HG03575 (cell line): ENCODE data around the gene CYP46A1.

Experiments used
- ATAC-seq: cut with Tn5 transposase; IDR thresholded peaks from one replicate; pipeline ENCODE4 v1.9.1; 2021; ENCODE audit not compliant: unreplicated experiment, insufficient number of reproducible peaks, low FRiP score; ENCODE audit errors: extremely low read depth

CYP46A1 gene

DNA sequence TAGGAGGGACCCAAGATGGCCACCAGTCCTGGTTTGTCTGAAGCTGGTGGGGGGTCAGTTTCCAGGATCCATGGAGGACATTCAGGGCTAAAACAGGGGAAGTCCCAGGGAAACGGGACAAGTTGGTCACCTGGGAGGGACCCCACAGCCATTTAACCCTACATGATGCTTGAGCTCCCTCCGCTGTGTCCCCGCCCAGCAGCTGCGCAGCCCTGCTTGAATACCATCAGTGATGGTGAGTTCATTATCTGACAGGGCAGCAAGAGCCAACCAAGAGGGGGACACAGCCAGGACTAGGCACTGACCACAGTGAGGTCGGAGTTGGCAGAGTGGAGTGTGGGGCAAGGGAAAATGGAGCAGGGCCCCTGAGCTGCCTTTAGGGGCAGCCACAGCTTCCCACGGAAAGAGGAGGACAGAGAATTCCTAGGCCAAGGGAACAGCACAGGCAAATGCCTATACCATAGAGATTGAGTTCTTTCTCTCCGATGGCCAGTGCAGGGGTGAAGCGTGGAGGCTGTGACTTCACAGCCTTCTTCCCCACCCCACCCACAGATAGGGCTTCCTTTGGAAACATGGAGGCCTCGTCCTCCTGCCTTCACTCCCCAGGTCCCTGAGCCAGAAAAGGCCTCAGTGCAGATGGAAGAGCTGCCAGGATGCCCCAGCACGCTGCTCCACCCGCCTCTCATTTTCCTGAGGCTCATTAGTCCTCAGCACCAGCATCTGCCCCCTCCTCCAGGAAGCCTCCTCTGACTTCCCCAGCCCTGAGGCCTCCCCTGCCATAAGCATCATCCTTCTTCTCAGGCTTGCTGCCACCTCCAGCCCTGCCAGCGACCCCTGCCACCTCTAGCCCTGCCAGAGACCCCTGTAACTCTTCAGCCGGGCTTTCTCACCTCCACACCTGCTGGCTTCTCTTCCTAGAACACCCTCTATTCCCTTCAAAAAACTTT, 51.4 kb downstream of the CYP46A1 start:
- ATAC-seq, result no peak

- no peak for ATAC-seq
These were observed 52.7 kb downstream of the CYP46A1 start for GRCh38 chr14:99736603-99737371.

DNA sequence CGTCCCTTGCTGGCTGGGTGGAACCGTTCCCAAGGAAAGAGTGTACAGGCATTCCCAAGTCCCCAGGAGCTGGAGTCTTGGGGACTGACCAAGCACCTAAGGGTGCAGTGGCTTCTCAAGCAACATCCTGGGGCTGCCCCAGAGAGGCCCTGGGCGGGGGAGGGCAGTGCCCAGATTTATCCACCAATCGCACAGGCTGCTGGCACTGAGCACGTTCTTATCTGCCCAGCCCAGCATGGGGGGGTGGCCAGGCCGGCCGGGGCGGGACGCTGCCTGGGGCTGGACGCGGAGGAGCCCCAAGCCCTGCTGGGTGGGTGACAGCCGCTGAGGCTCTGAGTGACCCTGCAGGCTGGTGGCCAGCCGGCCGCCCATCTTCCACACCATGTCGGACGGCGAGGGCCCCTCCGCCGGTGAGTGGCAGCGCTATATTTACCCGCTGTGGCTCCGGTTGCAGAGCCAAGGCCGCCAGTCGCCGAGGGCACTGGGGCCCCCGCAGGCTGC, 53.4 kb downstream of the CYP46A1 start:
- ATAC-seq, result no peak

DNA sequence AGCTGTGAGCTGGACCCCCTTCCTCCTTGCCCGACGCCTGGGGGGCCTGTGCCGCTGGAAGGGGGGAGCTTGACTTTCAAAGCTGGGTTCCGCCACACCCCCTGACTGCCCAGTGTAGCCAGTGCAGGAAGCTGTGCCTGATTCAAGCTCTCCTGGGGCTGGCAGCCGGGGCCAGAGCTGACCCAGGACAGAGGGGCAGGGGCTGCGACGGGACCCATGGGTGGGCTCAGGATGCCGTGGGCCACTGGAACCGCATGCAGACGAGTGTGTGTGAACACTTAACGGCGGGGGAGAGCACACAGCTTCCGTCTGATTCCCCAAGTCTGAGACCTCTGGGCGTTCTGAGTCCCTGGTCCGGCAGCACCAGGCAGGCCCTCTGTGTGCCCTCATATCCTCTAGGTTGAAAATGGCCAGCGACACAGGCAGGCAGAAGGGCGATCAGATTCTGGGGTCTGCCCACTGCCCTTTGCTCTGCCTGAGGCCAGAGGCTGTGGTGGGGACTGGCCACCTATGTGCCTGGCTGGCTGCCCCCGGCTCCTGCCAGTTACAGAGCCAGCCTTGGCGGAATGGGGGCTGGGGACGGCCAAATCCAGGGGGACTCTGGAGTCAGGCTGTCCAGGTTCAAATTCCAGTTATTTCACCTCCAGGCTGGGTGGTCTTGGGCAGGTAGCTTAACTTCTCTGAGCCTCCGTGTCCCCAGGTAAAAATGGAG, 54.0 kb downstream of the CYP46A1 start:
- no peak for ATAC-seq

DNA sequence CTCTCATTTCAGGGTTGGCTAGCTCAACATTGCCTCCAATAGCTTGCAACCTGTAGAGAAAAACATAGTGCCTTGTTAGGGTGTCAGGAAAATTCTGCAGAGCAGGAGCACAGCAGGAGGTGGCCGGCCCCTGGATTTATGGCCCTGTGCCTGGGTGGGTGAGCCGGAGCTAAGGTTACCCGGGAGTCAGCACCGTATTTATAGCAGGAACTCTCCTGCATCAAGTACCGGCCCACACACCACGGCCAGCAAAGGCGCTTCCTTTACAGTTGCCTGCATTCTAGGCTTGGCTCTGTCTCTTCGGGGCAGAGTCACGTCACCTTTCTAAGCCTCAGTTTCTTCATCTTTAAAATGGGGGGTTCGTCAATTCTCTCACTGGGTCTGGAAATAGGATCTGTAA, 56.3 kb downstream of the CYP46A1 start:
- no peak for ATAC-seq

DNA sequence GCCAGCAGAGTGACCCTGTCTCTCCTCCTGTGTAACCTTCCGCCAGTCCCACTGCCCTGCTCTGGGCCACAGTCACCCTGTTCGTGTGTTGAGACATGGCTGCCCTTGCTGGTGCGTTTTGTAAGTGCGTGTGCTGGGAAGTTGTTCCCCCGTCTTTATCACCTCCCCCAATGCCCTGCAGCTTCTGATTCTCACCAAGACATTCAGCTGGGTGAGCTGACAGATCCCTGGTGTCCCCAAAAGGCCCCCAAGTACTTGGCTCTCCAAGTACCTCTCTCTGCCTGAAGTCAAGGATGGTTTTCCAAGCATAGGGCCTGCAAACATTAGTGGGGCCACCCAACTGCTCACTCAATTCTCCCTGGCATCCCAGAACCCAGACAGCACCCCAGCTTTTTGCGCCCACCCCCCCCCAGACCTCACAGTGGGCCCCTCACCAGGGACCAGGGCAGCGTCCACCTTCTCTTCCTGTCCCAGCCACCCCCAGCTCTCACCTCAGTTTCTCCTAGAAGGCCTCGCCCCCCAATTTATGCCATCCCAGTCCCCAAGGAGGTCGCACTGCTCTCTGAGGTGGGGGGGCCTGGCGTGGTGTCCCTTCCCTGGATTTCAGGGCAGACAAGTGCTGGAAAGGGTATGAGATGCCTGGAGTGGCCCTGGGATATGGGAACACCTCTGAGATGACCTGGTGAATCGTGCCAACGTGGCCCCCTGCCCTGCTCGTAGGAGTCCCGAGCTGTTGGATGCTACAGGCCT, 57.3 kb downstream of the CYP46A1 start:
- no peak for ATAC-seq

DNA sequence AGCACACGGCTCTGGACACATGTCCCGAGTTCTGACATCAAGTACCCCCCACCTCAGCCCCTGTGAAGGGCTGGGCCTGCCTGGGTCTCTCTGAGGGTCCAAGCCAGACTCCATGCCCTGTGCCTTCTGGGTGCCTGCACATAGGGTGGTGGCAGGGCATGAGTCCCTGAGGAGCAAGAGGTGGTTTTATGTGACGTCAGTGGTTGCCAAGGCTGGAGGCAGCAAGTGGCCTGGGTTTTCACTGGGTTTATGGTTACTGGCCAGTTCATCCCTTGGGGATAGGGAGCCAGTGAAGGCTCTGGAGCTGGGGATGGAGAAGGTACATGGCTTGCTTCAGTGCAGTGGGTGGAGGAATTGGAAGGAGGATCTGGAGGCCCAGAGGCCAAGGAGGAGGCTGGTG, 58.0 kb downstream of the CYP46A1 start:
- no peak for ATAC-seq

- ATAC-seq, result no peak
These were observed 58.7 kb downstream of the CYP46A1 start for GRCh38 chr14:99742509-99743487.

- no peak for ATAC-seq
These were observed 60.2 kb downstream of the CYP46A1 start for GRCh38 chr14:99744199-99744872.

- ATAC-seq, result no peak
These were observed 60.8 kb downstream of the CYP46A1 start for GRCh38 chr14:99744873-99745224.

GRCh38 chr14:99745307-99745951, 61.3 kb downstream of the CYP46A1 start:
- ATAC-seq, result no peak

DNA sequence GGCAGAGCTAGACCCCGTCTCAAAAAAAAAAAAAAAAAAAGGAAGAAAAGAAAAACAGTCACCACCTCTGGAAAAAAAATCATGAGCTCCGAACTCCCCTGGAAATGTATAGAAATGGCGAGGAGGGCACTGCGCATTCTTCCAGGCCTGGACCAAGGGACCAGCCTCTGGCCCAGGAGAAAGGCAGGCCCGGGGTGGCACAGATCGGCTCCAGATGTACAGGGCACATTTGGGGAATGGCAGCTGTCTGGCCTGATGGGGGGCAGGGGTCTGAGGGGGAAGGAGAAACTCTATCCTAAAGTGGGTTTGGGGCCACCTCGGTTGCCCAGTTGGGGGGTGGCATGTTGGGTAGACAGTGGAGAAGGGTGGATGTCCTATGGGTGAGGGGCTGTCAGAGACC, 63.1 kb downstream of the CYP46A1 start:
- no peak for ATAC-seq

GRCh38 chr14:99747582-99748330, 63.7 kb downstream of the CYP46A1 start:
- ATAC-seq, result no peak

GRCh38 chr14:99748529-99748928, 64.4 kb downstream of the CYP46A1 start:
- ATAC-seq, result no peak

DNA sequence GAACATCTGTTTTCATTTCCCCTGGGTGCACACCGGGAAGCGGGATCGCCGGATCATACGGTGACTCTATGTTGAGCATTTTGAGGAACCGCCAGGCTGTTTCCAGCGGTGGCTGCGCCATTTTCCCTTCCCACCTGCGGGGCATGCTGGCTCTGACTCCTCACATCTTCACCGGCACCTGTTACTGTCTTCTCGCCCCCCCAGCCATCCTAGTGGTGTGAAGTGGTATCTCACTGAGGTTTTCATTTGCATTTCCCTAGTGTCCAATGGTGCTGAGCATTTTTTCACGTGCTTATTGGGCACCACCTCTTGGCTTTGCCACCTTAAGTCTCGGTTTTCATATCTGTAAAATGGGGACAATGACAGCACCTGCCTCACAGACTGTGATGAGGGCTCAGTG, 65.0 kb downstream of the CYP46A1 start:
- no peak for ATAC-seq
